NOMO-1 (cell line): ENCODE results near the gene SIAH3.
A peak's percentile ranks its signal among the peaks of the same experiment; 100 is the strongest.

Experiments used
- DNase-seq, 2 experiments: peaks; one replicate each; lab custom pipeline; 2025; ENCODE audit not compliant: unreplicated experiment in 2 of 2; lab: John Stamatoyannopoulos, UW

SIAH3 gene

DNA sequence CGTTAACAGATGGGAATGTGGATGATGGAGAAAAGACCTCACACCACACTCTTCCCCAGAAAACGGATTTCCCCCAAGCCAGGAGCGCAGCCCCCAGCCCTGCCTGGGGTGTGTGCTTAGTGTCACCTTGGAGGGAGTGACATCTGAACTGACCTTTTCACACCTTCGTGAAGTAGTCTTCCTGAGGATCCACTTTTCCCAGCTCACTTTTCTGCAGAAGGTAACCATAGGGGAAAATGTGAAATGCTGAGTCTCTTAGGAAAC, 26.2 kb downstream of the SIAH3 start:
- no peak for DNase-seq

DNA sequence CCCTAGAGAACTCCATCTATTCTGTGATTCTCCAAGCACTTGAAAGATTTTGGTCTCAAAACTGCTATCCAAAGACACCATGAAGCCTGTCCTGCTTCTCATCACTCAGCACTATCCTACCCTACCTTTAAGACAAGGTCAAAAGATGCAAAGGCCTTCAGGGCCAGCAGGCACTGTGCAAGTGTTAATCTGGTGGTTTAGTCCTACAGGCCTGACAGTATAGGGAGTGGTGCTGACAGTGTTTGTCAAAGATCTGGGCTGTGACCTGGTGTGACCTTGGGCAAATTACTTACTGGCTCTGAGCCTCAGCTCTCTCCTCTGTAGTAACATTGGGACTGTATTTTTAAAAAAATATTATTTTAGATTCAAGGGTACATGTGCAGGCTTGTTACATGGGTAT, 28.0 kb downstream of the SIAH3 start:
- no peak for DNase-seq

DNA sequence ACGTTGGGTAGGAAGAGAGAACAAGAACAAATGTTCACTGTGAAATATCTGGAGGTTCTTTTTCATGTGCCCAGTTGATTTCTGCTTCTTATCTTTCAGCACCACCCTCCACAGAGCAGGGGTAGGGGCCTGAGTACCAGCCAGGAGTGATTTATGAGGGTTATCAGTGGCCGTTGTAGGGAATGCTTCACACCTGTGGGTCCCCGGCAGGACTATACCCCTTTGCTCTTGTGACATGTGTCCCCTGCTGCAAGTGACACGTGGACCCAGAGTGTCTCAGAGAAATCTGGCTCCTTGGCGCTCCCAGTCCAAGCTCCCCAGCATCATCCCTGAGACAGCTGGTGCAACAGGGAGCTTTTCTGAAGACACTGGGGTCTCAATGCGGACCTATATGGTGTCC, 29.7 kb downstream of the SIAH3 start:
- no peak for DNase-seq

DNA sequence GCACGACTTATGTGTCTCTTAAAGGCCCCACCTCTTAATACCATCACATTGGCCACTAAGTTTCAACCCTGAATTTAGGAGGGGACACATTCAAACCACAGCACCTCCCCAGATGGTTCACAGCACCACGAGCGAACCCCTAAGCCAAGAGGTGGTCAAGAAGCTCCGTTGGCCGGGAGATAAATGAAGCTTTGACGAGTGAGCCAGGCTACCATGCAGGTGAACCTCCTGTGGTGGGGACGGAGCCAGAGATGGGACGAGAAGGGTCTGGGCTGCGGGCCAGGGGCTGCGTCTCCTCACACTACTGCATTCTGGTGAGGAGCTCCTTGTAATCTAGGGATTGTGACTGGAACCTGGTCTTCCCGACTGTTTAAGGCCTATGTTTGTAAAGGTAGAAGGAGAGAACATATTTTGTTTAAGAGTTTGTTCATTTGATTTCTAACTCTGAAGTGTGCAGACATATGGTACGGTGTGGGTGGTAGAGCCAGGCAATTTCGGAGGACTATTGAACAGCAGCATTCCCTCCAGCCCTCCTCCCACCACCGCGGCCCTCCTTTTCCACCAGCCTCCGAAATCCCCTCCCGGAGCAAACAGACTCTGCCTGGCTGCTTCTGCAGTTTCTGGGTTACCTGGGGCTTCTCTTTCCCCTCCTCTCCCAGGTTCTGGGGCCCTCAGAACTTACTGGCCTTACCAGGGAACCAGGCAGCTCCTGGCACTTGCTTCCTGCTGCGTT, 31.3 kb downstream of the SIAH3 start:
- DNase-seq = no peak

DNA sequence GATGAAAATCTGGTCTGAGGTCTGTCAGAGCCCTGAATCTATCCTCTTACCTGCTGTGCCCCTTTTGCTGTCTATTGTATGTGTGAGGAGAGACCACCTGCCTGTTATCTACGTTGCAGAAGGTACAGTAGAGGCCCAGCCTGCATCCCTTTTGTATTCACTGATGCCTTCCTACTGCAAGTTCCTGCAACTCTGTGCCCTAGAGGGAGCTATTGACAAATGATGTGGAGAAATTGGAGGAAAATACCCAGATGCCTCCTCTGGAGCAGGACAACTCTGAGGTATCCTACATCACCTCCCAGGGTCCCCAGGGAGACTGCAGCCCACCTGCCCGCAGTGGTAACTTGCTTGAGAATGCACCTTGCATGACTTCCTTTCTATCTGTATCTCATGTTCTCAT, 33.7 kb downstream of the SIAH3 start:
- no peak for DNase-seq

DNA sequence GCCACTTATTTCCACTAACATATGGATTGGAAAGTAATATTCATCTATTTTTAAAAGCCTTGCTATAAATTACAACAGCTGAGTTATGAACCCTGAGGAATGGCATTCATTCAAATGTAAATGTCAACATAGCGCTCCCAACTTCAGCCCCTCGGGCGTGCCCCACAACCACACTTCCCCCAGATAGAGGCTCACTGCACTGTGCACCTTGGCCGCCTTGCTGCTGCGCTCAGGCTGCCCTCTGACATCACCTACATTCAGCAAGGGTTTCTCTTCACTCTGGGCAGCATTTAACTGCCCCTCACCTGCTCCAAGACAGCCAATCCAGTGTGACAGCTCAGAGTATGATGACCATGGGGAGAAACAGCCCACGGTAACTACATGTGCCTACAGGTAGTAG, 35.1 kb downstream of the SIAH3 start:
- DNase-seq = no peak

DNA sequence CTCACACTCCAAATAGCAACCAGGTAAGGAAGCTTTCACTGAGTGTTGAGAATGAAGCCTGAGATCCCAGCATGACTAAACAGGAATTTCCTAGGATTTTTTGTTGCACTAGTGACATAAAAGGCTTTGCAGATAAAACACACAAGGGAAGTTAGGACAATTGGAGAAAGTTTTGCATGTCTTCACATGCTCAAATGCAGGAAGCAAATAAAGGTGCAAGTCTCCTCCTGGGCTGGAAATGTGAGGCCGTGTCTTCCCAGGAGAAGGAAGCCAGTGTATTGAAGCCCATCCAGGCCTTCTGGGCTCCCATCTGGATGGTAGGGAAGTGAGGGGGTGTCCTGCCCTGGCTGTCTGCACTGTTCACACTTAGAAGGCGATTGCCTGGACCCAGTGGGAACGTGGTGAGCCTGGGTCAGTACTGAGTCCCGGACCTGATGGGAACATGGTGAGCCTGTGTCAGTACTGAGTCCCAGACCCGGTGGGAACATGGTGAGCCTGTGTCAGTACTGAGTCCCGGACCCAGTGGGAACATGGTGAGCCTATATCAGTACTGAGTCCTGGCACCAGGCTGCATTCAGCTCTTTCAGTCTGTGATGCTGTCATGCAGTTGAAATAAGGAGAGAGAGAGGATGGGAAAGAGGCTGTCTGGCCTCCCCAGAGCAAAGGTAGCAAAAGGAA, 38.7 kb downstream of the SIAH3 start:
- DNase-seq = no peak

DNA sequence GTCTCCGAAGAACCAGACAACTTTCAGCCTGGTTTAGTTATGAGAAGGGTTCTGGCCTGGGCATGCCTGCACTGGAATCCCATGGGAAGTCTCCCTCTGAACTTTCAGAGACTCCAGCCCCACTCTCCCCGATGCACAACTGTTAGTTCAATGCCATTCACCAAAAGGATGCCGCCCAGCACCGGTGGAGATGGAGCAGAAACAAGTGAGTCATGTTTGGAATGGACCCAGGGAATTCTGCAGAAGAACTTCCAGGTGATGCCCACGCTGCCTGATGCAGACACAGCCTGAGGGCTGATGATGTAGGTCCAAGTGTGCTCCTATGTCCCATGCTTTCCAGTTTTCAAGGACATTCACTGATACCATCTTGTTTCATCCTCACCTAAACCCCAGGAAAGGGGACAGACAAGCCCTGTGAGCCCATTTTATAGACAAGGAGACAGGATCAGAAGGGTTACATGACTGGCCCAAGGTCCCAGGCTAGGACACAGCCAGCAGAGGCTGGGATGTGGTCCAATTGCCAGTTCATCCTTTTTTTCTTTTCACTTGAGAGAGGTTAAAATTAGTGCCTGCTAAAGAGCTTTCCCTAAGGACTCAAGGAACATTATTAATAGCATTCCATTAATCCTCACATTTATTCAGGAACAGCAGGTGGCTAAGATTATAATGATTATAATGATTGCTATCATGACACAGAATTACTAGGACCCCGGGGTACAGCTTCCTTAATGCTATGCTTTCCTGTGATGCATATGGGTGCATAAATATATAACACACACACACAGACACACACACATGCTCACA, 39.5 kb downstream of the SIAH3 start:
- DNase-seq = no peak

DNA sequence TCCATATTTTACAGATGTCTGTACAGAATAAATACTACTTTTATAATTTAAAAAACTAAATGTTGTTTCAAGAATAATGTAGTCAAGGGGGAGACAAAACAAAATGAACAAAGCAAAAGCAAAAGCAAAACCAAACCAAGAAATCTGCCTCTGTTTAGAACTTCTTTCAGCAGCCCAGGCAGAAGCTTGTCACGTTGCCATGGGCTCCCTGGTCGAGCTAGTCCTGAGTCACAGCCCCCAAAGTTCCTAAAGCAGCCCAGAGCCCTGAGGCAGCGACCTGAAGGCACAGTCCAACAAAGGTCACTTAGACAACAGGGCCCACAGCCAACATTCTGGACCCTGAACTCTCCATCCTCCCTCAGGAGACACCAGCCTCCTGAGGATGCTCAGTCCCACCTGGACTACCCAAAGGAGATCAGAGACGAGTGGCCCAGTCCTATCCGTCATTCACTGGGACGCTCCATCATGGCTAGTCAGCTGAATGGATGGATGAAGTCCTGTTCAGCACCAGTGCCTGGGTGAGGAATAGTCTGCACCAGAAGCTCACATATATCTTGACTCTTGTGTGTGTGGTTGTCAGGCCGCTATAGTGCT, 41.7 kb downstream of the SIAH3 start:
- no peak for DNase-seq

DNA sequence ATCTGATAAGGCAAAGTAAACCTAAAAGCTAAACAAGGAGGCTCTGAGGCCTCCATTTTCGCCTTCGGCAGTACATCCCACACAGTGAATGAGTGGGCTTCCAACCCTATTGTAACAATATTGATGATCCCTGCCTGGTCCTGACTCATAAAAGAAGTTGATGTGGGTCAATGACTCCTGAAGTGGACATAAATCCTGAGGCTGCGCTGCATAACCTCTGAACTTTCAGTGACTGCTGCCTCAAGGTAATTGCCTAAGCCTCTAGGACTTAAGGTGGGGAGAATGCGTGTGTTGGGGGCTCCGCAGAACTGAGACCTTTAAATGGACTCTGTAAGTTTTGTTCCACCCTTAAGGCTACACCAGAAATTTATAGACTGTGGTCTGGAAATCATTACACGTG, 42.6 kb downstream of the SIAH3 start:
- DNase-seq = no peak

DNA sequence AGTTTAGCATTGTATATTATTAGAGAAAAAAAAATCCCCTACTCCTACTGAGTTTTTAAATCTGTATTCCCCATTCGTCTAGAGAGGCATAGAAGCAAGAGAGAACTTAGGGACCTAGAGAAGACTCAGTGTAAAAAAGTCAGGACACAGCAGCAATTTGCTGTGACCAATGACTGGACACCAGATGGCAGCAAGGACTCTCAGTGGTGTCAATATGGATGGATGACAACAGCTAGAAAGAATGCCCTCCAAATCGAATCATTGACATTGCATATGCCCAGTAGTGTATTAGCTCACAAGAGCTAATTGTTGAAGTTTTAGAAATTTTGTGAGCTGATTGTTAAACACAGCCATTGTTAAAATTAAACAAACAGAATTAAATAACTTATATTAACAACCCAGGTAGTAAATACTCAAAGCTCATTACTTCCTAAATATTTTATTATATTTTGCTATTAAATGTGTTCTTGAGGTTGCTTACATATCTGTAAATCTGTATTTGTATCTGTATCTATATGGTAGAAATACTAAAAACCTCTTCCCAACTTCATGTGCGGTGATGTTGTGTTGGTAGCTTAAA, 43.9 kb downstream of the SIAH3 start:
- DNase-seq = peak; percentile 20 to 68

DNA sequence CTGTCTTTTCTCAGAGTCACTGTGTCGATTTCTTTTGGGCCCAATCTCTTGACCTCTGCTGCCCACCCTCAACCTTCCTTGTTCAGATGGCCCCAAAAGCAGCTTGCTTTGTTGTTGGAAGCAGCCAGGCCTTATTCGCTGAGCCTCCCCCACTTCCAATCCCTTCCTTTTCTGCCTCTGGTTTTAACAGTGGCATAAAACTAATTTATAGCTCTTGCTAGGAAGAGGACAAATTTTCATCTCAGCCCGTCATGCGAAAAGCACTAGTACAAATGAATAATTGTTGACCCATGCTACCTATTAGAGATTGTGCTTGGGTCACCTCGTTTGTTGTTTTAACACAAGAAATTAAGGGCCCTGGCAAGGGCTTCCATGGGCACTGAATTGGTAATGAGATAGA, 51.1 kb downstream of the SIAH3 start:
- DNase-seq = no peak

DNA sequence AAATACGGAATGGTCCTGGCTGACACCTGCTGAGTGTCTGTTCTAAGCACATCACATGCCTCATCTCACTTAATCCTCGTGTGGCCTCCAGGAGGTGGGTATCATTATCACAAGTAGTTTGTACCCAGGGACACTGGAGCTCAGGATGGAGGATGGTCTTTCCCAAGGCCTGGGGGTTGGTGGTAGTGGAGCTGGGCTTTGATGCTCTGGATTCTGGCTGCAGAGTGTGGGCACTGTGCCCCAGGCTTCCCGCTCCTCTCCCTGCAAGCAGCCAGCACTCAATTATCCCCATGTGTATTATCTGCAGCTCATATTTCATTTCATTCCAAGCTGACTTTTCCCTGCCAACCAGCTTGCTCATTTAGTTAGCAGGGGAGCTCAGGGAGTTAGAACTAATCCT, 52.1 kb downstream of the SIAH3 start:
- DNase-seq = no peak

DNA sequence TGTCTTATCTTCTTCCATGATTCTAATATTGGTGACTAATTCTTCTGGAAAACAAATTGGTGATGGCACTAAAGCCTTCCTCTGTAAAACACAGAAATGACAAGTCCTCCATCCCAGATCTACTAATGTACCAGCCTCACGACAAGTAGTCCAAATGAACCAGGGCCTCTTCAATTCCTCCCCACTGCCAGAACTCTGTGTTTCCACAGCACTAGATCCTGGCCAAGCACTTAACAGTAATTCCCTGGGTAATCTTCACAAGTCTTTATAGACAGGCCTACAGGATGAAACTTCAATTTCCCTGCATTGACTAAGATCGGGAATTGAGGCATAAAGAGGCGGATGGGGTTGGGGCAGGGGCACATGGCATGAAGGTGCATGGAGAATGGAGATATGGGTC, 52.7 kb downstream of the SIAH3 start:
- no peak for DNase-seq

DNA sequence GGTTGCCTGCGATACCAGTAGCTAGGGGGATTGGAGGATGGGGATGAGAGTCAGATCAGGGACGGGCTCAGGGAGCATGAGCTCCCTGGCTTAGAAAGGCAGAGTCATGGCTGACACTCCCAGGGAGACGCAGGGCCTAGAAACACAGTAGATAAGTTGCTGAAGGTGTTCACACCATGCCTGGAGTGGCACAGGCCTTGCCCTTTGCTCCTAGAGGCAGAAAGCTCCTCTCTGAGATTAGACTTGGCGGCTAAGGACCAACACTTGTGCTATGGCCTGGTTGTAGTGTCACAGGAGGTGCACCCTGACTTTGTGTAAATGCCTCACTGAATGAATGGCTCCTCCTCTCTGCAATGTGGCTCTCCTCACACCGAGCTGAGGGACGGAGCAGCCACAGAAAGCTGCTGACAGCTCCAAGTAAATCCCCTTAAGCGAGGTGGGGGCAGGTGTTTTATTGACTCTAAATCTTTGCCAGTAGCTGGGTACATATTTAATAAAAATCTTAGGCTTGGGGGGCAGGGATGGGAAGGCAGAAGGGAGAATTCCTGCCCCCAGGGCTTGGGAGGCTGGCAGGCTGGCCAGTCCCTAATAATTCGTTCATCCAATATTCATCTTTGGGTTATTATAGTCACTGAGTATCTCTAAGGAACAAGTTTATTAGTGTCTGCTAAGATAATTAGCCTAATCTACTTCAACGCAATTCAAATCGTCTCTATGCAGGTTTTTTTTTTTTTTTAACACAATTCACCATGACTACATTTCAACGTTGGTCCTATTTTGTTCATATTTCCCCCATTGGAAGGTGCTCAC, 54.9 kb downstream of the SIAH3 start:
- DNase-seq = no peak

DNA sequence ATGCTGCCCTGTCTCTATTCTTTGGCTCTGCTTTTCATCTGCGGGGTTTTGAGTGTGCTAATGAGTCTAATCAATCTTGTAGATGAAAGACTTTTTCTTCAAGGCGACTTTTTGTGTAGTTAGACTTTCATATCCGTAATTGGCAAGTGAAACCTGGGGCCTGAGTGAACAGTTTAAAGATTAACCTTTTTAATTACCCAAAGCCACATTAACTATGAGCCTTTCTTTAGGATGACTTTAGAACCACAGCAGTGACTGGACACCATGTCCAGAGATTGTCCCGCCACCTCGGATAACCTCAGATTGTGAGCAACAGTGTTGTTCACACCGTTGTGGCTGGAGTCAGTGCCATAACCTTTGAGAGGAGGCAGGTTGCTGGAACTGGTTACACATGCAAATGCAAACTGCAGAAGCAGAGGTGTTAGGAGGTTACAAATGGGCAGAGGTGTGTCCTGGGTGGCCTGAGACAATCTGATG, 58.7 kb downstream of the SIAH3 start:
- no peak for DNase-seq

DNA sequence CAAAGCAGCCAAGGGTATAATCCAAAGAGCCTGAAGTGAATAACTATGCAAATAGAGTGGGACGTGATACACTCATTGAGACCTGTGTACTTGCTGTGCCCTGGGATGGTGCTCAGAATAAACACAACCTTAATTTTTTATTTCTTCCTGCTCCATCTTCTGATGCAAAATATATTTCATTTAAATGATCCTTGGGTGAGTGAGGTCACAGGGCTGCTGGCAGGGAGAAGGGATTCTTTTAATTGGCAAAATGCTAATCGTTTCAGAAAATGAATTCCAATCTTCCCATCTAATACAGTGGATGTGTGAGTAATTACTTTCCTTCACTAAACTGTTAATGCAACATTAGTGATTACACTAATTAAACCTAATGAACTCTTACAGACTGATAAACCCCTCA, 63.5 kb downstream of the SIAH3 start:
- no peak for DNase-seq

DNA sequence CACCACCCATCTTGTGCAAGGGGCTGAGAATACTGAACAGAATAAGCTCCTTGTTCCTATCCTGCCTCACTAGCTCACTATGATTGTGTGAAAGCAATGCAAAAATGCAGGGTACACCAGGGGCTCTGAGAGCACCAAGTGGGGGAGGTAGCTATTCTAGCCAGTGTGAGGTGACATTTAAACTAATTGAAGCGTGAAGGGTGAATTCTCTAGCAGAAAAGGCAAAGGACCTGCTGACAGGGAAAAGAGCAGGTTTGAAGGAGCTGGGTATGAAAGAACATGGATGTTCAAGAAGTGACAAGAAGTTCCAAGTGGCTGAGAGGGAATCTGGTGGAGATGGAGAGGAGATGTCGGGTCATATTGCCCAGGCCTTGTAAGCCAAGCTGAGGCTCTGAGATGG, 64.2 kb downstream of the SIAH3 start:
- no peak for DNase-seq

DNA sequence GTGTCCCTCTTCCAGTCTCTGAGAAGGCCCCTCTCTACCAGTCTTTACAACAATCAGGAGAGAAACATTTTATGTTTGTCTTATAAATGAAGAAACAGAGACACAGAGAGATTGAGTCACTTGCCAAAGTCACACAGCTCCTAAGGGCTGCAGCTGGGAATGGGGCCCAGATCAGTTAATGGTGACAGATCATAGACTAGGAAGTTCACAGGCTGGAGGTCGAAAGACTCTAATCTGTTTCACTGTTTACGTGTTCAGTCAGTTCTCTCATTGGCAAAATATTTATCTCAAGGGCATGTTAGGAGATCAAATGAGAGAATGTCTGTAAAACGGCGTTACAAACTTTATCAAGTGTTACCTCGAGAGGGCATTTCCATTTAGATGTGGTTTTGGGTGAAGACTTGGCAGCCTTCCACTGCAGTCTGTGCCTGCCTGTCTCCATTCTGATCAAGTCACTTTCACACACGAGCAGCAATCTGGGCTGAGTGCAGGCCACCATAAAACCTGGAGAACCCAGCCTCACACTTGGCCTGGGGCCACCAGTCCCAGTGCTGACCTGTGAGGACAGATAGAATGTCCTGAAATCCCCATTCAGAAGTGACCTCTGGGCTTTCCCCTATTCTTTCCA, 65.1 kb downstream of the SIAH3 start:
- DNase-seq = no peak
